G401 (cell line): Measurements from ENCODE around the gene FAM186B. TPM values are rescaled to one million over a fixed set of nuclear protein-coding genes. Genes with fewer than 3 reads are reported as not detected.
"Not testable (repeated sequence)": the region's sequence is repeated elsewhere in the genome, so short reads cannot be mapped to it uniquely, and the experiment has no call there.

Experiments used
- DNase-seq: peaks from one replicate; pipeline ENCODE4 v3.0.0-alpha.2; 2015; ENCODE audit warnings: low spot score
- in situ Hi-C: cut with HindIII; loops from 2 replicates; pipeline ENCODE4 v1.10.0; 2016; ENCODE audit warnings: low sequenced_read_pairs, mixed read lengths
- total RNA-seq: library from RNA; depleted of rRNA; stranded (reverse); fragments of >200 nt; shearing (Covaris generic); gene quantifications from 2 replicates; pipeline ENCODE4 v1.2.3, GENCODE V29; 2014; rRNA removed

FAM186B gene, protein sequence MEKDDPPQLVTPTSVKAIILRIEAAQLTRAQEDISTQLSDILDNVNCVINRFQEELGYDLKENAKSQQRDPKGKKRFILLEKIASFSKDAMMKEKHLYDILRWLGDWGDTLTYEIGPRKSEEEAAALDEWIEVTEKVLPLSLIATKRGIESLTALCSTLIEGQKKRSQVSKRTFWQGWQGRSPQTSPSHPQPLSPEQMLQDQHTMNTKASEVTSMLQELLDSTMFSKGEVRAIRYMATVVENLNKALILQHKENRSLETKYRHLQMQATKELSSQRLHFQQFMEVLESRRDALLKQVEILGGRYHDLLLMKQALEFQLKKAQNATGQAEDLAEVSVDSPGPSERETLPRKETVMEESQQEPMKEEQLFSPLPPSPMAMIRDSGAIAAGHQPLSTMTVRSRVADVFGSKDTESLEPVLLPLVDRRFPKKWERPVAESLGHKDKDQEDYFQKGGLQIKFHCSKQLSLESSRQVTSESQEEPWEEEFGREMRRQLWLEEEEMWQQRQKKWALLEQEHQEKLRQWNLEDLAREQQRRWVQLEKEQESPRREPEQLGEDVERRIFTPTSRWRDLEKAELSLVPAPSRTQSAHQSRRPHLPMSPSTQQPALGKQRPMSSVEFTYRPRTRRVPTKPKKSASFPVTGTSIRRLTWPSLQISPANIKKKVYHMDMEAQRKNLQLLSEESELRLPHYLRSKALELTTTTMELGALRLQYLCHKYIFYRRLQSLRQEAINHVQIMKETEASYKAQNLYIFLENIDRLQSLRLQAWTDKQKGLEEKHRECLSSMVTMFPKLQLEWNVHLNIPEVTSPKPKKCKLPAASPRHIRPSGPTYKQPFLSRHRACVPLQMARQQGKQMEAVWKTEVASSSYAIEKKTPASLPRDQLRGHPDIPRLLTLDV
- total RNA-seq, result 0.06 TPM in 1 of 2 replicates, not detected in the other

GRCh38 chr12:49605539-49605938, at the start of gene FAM186B:
Gene FAM186B (minus strand): TSS chr12:49605639. CDS start chr12:49605477, 162 bp downstream.
- in situ Hi-C loops, DNase-seq: not testable (repeated sequence)

GRCh38 chr12:49654715-49655114, 49.3 kb upstream of the FAM186B start:
- DNase-seq, result no peak
- in situ Hi-C loops, result no loop called here

DNA sequence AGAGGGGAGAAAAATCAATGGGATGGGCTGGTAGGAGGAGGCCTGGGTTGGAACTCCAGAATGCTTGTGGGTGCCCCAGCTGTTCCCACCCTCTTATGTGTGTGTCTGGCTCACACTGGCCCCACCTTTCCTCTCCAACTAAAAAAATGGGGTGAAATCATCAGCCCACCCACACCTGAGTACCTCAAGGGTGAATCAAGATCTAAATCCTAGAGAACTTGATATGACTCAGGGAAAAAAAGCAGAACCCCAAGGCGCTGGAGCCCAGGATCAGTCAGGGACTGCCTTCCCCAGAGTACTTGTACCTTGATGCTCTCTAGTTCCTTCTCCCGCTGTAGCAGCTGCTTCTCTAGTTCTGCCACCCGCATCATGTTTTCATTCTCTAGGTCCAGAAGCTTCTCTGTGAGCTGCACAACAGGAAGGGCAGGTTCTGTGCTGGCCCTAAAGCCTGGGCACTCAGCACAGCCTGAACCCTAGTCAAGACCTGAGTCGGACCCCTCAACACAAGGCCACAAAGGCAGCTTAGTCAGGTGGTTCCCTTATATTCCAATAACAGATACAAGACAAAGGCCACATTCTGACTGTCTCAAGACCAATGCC, 47.6 kb upstream of the FAM186B start:
- in situ Hi-C loops, result no loop called here
- no peak for DNase-seq

- DNase-seq, result peak; percentile 49
- in situ Hi-C loops, result no loop called here
Observed at GRCh38 chr12:49651855-49652254, 46.4 kb upstream of the FAM186B start.

DNA sequence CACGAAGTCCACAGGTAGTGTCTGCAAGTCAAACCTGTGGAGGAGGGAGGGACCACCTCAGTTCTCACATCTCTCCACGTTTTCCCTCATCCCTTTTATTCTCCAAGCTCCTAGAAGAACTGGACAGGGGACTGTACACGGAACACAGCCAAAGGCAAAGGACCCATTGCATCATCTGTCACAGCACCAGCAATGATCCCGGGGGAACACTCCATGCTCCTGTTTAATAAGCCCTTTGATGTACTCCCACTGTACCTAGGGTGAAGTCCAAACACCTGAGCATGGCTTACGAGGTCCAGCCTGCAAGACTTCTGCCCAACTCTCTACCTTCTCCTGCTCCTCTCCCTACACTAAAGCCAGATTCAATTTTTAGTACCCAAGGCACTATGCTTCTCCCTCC, 44.5 kb upstream of the FAM186B start:
- in situ Hi-C loops, result no loop called here

DNA sequence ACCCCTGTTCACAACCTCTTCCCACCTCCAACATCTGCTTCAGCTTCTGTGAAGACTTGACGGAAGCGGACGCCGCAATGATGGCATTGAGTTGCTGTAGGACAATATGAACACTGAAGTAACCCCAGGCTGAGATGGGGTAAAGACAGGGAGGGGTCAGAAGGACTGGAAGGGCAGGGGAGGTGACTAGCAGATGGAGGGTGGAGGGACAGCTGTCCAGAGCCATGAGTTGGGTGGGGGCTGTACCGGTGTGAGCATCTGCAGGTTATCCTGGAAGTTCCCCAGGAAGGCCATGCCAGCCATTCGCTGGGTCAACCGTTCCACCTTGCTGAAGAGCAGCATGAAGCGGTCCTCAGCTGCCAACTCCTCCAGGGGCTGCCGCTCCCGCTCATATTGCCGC, 44.0 kb upstream of the FAM186B start:
- no peak for DNase-seq
- in situ Hi-C loops, result no loop called here

More for the DNA sequence above, 44.5 kb upstream of the FAM186B start:
- DNase-seq, result no peak

- no peak for DNase-seq
- in situ Hi-C loops, result no loop called here
Observed at GRCh38 chr12:49648712-49649003, 43.2 kb upstream of the FAM186B start.

DNA sequence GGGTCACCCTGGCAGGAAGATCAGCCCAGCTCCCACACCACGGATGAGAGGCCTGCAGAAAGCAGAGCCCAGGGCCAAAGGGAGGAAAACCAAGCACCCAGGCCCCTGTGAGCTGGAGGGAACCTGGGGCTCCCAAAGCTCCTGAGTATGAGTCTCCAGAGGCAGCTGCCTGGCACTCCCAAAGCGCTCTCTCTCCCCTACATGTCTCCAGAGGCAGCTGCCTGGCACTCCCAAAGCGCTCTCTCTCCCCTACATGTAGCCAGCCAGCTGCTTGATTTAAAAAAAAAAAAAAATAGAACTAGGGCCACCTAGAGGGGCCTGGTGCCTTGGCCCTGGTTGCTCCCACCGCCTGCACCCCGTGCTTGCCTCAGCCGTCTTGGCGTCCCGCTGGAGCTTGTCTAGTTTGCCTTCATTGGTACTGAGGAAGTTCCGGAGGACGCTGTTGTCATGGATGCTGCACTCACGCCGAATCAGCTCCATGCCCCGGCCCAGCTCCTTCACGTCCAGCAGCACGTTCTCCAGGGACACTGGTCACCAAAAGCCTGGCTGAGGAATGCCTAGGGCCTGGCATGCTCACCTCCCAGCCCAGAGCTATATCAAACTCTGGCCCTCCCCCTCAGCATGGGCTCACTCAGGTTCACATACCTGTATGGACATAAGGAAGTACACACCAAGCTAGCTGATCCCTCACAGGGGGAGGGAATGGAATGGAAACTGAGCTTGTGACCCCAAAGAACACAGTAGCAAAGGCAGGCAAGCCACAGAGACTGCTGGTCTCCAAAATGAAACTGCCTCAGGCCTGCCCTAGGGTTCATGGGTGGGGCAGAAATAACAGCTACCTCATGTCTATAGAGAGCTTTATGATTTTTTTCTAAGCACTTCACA, 42.6 kb upstream of the FAM186B start:
- in situ Hi-C loops, result no loop called here
- no peak for DNase-seq

- in situ Hi-C loops, result no loop called here
- no peak for DNase-seq
Observed at GRCh38 chr12:49646871-49647654, 41.6 kb upstream of the FAM186B start.

DNA sequence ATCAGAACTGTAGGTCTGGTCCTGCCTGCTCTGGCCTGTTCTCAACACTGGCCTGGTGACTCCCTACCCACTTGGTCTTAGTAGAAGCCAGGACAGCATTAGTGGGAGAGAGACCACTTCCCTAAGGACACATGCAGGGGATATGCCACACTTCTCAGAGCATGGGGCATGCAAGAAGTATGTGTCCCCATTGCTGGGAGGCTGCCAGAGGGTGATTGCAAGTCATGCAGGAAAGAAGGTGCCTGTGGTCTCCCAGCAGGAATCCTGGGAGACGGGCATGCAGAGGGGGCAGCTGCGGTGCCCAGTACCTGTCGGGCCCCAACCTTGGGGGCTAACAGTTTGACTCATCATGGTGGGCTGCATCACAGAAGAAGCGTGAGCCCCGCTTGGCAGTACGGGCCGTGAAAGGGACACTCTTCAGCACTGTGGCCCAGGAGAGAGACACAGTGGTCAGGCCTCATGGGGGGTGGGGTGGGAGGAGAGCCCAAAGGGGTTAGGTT, 40.9 kb upstream of the FAM186B start:
- in situ Hi-C loops, result no loop called here
- DNase-seq, result no peak

- in situ Hi-C loops, result no loop called here
- no peak for DNase-seq
Observed at GRCh38 chr12:49645146-49646039, 40.0 kb upstream of the FAM186B start.

- in situ Hi-C loops, result no loop called here
- DNase-seq, result peak; percentile 87
Observed at GRCh38 chr12:49644620-49644994, 39.2 kb upstream of the FAM186B start.

GRCh38 chr12:49643961-49644619, 38.7 kb upstream of the FAM186B start:
- DNase-seq, result no peak
- in situ Hi-C loops, result no loop called here

GRCh38 chr12:49643135-49643534, 37.7 kb upstream of the FAM186B start:
- in situ Hi-C loops, result no loop called here
- no peak for DNase-seq

GRCh38 chr12:49642370-49642802, 36.9 kb upstream of the FAM186B start:
- in situ Hi-C loops, result no loop called here
- DNase-seq, result no peak

- in situ Hi-C loops, result no loop called here
- DNase-seq, result no peak
Observed at GRCh38 chr12:49641748-49642369, 36.4 kb upstream of the FAM186B start.
